Esophagus squamous epithelium (tissue), 4 donors: ENCODE data around the gene HELZ2.

Source experiments
- POLR2A ChIP-seq, 4 donors: fragments of 450-650 bp; IDR thresholded peaks; one replicate each; pipeline ENCODE4 v1.6.1; 2017; ENCODE audit warnings: antibody characterized with exemption in 4 of 4, mild to moderate bottlenecking in 4 of 4, moderate library complexity in 3 of 4
- TF ChIP-seq, protein P1 (sequence below), 6 experiments: fragments of 450-650 bp in 4 of 6; fragments of 200-600 bp in 2 of 6; sonication (generic) in 2 of 6; IDR thresholded peaks; one replicate each; pipeline ENCODE4 v1.5.1; 2016 to 2019; ENCODE audit warnings: antibody characterized with exemption in 6 of 6, mild to moderate bottlenecking in 4 of 6, moderate library complexity in 4 of 6

DNA sequence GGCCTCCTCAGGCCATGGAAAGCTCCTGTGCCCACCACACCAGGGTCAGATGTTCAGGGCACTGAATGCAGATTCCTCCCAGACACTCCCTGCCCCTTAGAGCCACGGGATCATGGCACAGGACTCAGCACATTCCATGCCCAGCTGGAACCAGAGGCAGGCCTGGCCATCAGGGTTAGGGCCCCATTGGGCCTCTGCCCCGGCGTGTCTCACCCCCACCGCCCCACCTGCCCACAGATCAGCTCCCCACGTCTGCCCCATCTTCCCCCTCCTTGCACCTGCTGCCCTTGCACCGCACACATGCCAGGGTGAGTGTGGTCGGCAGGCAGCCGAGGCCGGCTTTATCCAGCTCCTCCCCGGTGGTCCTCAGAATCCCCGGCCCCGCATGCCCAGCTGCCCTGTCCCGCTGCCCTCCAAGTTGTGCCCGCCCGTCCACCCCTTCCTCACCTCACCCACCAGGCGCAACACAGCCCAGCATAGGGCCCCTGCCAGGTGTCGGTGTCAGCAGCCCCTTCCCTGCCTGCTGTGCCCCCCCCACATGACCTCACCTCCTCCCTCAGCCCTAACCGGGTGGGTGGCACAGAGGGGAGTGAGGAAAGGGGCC, 24.3 kb downstream of the HELZ2 start:
- TF ChIP-seq, protein P1, sequence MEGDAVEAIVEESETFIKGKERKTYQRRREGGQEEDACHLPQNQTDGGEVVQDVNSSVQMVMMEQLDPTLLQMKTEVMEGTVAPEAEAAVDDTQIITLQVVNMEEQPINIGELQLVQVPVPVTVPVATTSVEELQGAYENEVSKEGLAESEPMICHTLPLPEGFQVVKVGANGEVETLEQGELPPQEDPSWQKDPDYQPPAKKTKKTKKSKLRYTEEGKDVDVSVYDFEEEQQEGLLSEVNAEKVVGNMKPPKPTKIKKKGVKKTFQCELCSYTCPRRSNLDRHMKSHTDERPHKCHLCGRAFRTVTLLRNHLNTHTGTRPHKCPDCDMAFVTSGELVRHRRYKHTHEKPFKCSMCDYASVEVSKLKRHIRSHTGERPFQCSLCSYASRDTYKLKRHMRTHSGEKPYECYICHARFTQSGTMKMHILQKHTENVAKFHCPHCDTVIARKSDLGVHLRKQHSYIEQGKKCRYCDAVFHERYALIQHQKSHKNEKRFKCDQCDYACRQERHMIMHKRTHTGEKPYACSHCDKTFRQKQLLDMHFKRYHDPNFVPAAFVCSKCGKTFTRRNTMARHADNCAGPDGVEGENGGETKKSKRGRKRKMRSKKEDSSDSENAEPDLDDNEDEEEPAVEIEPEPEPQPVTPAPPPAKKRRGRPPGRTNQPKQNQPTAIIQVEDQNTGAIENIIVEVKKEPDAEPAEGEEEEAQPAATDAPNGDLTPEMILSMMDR (IDR thresholded peaks at IDR 0.05) = no peak
- no peak for TF ChIP-seq POLR2A (IDR thresholded peaks at IDR 0.05)
